Smooth muscle cell (in vitro differentiated cells): Measurements from ENCODE around the gene CENPS. TPM values are rescaled to one million over a fixed set of nuclear protein-coding genes. Genes with fewer than 3 reads are reported as not detected.
A peak's percentile ranks its signal among the peaks of the same experiment; 100 is the strongest.
"Not testable (repeated sequence)": the region's sequence is repeated elsewhere in the genome, so short reads cannot be mapped to it uniquely, and the experiment has no call there.

ENCODE experiments used
- DNase-seq: peaks from one replicate; lab custom pipeline; 2025; ENCODE audit not compliant: unreplicated experiment; lab: John Stamatoyannopoulos, UW
- H2AFZ ChIP-seq: fragments of 200-600 bp; sonication (generic); 2 replicates; pipeline ENCODE4 v1.6.0; 2016; ENCODE audit warnings: antibody characterized with exemption, low read depth, mild to moderate bottlenecking
- H3F3A ChIP-seq: fragments of 200-600 bp; sonication (generic); 2 replicates; pipeline ENCODE4 v1.6.0; 2017; ENCODE audit warnings: antibody characterized with exemption, low read depth
- H3K27ac ChIP-seq: fragments of 200-600 bp; sonication (generic); 2 replicates; pipeline ENCODE4 v1.5.1; 2016; ENCODE audit warnings: low read depth, mild to moderate bottlenecking
- H3K27me3 ChIP-seq: fragments of 200-600 bp; sonication (generic); 2 replicates; pipeline ENCODE4 v1.6.1; 2016; ENCODE audit warnings: low read depth, mild to moderate bottlenecking
- H3K36me3 ChIP-seq: fragments of 200-600 bp; sonication (generic); 2 replicates; pipeline ENCODE4 v1.5.1; 2016; ENCODE audit warnings: low read depth
- H3K4me1 ChIP-seq: fragments of 200-600 bp; sonication (generic); 2 replicates; pipeline ENCODE4 v1.5.1; 2016; ENCODE audit warnings: low read depth
- H3K4me2 ChIP-seq: fragments of 200-600 bp; sonication (generic); 2 replicates; pipeline ENCODE4 v1.6.0; 2016; ENCODE audit warnings: mild to moderate bottlenecking
- H3K4me3 ChIP-seq: fragments of 200-600 bp; sonication (generic); 2 replicates; pipeline ENCODE4 v1.5.1; 2016; ENCODE audit warnings: mild to moderate bottlenecking
- H3K79me2 ChIP-seq: fragments of 200-600 bp; sonication (generic); 2 replicates; pipeline ENCODE4 v1.6.0; 2016; ENCODE audit warnings: low read depth, mild to moderate bottlenecking
- H3K9ac ChIP-seq: fragments of 200-600 bp; sonication (generic); 2 replicates; pipeline ENCODE4 v1.6.0; 2016; ENCODE audit warnings: low read depth
- H3K9me3 ChIP-seq: fragments of 200-600 bp; sonication (generic); replicated peaks from 2 replicates; pipeline ENCODE4 v1.5.1; 2016; ENCODE audit warnings: low read depth
- H4K20me1 ChIP-seq: fragments of 200-600 bp; sonication (generic); 2 replicates; pipeline ENCODE4 v1.6.0; 2016; ENCODE audit warnings: low read depth
- CTCF ChIP-seq: fragments of 200-600 bp; sonication (generic); IDR thresholded peaks from 2 replicates; pipeline ENCODE4 v1.5.1; 2017; ENCODE audit warnings: borderline replicate concordance, mild to moderate bottlenecking, antibody characterized with exemption; ENCODE audit not compliant: insufficient read depth, poor library complexity, severe bottlenecking
- WGBS: methylation state at CpG from one replicate; pipeline ENCODE4 v1.1.7; 2016; ENCODE audit warnings: low lambda C conversion rate; 5-methylcytosine and 5-hydroxymethylcytosine counted together
- polyA plus RNA-seq: library from polyadenylated mRNA; unstranded; fragments of >200 nt; fragmentation: Nextera tagmentation; extraction: Ambion mirVana; gene quantifications from 2 replicates; pipeline ENCODE4 v1.2.1, GENCODE V29; 2016
- total RNA-seq: library from RNA; depleted of rRNA; stranded (reverse); fragments of >200 nt; gene quantifications from 2 replicates; pipeline ENCODE4 v1.2.3, GENCODE V29; 2014

Gene CENPS
- total and polyA plus RNA-seq, 2 experiments from 2014 or later, result 7.6 to 16.3 TPM

GRCh38 chr1:10471411-10472219 lies 41.4 kb downstream of the CENPS start:
- no peaks in the 10 kb centered on the region for H3K9me3 ChIP-seq
- H3K4me2 ChIP-seq, result peak overlapping the region; percentile 87
- no peaks in the 10 kb centered on the region for H3F3A ChIP-seq
- H3K9ac ChIP-seq, result peak overlapping the region; percentile 59
- no peaks in the 10 kb centered on the region for H3K27me3 ChIP-seq
- H3K79me2 ChIP-seq, result peaks cover 21% of the 10 kb centered on the region
- no peak overlapping the region for H3K27ac ChIP-seq
- WGBS, result 6% methylated on average over 23 of the region's 23 CpGs
- TF ChIP-seq CTCF, result no peak
- no peaks in the 10 kb centered on the region for H3K36me3 ChIP-seq
- H3K4me1 ChIP-seq, result peaks cover 15% of the 10 kb centered on the region
- peak overlapping the region; percentile 88 for H2AFZ ChIP-seq
- H4K20me1 ChIP-seq, result no peaks in the 10 kb centered on the region
- no peak for DNase-seq
- peak overlapping the region; percentile 73 for H3K4me3 ChIP-seq

GRCh38 chr1:10472220-10473144 lies 42.2 kb downstream of the CENPS start, which contains the start of gene DFFA:
Gene DFFA, minus strand, starts transcription at chr1:10472529. Its CDS starts 71 bp downstream, at chr1:10472458.
- WGBS, result 6% methylated on average over 51 of the region's 59 CpGs

GRCh38 chr1:10473145-10473765 lies 43.0 kb downstream of the CENPS start:
- Histone ChIP-seq H3K4me3 (peak overlapping the region; percentile 73), H3K27me3 (no peaks in the 10 kb centered on the region), H3K27ac (no peak overlapping the region), H3K79me2 (peaks cover 36% of the 10 kb centered on the region), H3F3A (no peaks in the 10 kb centered on the region), H4K20me1 (peaks cover under 1% of the 10 kb centered on the region), H3K4me1 (peaks cover 15% of the 10 kb centered on the region), H2AFZ (peak overlapping the region; percentile 95), H3K9ac (no peak overlapping the region), H3K4me2 (peak overlapping the region; percentile 87), H3K36me3 (no peaks in the 10 kb centered on the region), H3K9me3 (no peaks in the 10 kb centered on the region)
- no peak for DNase-seq
- 93% methylated on average over 23 of the region's 23 CpGs for WGBS
- no peak for TF ChIP-seq CTCF

More at GRCh38 chr1:10472220-10473144, 42.2 kb downstream of the CENPS start, which contains the start of gene DFFA:
- Histone ChIP-seq H3K27me3 (no peaks in the 10 kb centered on the region), H3K4me3 (peak within 1 kb of the TSS; percentile 73), H3K9ac (peak within 1 kb of the TSS; percentile 59), H3K79me2 (peaks cover 28% of the 10 kb centered on the region), H3K4me2 (peak within 1 kb of the TSS; percentile 87), H4K20me1 (no peaks in the 10 kb centered on the region), H3K27ac (peak within 1 kb of the TSS; percentile 5), H3F3A (no peaks in the 10 kb centered on the region), H3K36me3 (no peaks in the 10 kb centered on the region), H3K4me1 (peaks cover 15% of the 10 kb centered on the region), H3K9me3 (no peaks in the 10 kb centered on the region), H2AFZ (peak within 1 kb of the TSS; percentile 95)
- no peak for TF ChIP-seq CTCF
- peak; percentile 58 for DNase-seq

GRCh38 chr1:10474309-10474612 lies 44.0 kb downstream of the CENPS start:
- H4K20me1 ChIP-seq, DNase-seq, H3K27ac ChIP-seq, H3F3A ChIP-seq, H3K27me3 ChIP-seq, H3K9me3 ChIP-seq, H3K36me3 ChIP-seq, H3K9ac ChIP-seq: not testable (repeated sequence)
- Histone ChIP-seq H3K4me1 (peaks cover 15% of the 10 kb centered on the region), H3K4me2 (peak overlapping the region; percentile 90), H3K4me3 (peak overlapping the region; percentile 71), H2AFZ (peak overlapping the region; percentile 92), H3K79me2 (peaks cover 39% of the 10 kb centered on the region)
- WGBS, result 90% methylated on average over 10 of the region's 10 CpGs
